Activated T-cell treated with anti-CD3 and anti-CD28 coated beads, Interleukin-2, amount 50 U/mL, for 4 hours (primary cell): ENCODE results near the gene ANK3. TPM values are rescaled to one million over a fixed set of nuclear protein-coding genes. Genes with fewer than 3 reads are reported as not detected.
"Not testable (repeated sequence)": the region's sequence is repeated elsewhere in the genome, so short reads cannot be mapped to it uniquely, and the experiment has no call there.

ENCODE experiments used
- ATAC-seq, 2 donors: fragments of 200-7000 bp; cut with Tn5 transposase; one replicate each; pipeline ENCODE4 v1.10.0; 2021
- DNase-seq: peaks from one replicate; pipeline ENCODE4 v3.0.0-alpha.2; 2020
- H3K27me3 Mint-ChIP-seq: one replicate; pipeline ENCODE4 v1.8.0; 2021; ENCODE audit warnings: low read depth, mixed read lengths
- H3K36me3 Mint-ChIP-seq: one replicate; pipeline ENCODE4 v1.8.0; 2022; ENCODE audit warnings: mixed read lengths; ENCODE audit not compliant: insufficient read depth
- H3K4me1 Mint-ChIP-seq: one replicate; pipeline ENCODE4 v1.8.0; 2021; ENCODE audit warnings: low read depth, mixed read lengths
- H3K4me3 Mint-ChIP-seq: one replicate; pipeline ENCODE4 v1.8.0; 2021; ENCODE audit warnings: mild to moderate bottlenecking, moderate library complexity, mixed read lengths
- H3K9me3 Mint-ChIP-seq: one replicate; pipeline ENCODE4 v1.8.0; 2021; ENCODE audit warnings: mixed read lengths
- total RNA-seq, 3 donors: library from RNA; stranded (reverse); gene quantifications; one replicate each; pipeline ENCODE4 v1.2.1, GENCODE V29; 2021

Gene ANK3
- total RNA-seq, 3 donors from 2014 or later = 21.4 to 41.1 (median 30.5) TPM

DNA sequence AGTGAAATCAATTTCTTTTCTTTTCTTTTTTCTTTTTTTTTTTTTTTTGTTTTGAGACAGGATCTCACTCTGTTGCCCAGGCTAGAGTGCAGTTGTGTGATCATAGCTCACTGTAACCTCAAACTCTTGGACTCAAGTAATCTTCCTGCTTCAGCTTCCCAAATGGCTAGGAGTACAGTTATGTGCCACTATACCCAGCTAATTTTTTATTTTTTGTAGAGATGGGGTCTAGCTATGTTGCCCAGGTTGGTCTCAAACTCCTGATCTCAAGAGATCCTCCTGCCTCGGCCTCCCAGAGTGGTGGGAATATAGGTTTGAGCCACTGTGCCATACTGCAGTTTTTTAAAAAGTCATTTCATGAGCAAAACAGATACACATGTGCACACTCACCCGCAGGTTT lies 79.8 kb downstream of the ANK3 start:
- DNase-seq (no peak), ATAC-seq (no peak)
- Mint-ChIP-seq H3K4me1 (peaks cover 26% of the 10 kb centered on the region), H3K27me3 (no peaks in the 10 kb centered on the region), H3K4me3 (no peak overlapping the region), H3K36me3 (peaks cover 3% of the 10 kb centered on the region), H3K9me3 (no peaks in the 10 kb centered on the region)

DNA sequence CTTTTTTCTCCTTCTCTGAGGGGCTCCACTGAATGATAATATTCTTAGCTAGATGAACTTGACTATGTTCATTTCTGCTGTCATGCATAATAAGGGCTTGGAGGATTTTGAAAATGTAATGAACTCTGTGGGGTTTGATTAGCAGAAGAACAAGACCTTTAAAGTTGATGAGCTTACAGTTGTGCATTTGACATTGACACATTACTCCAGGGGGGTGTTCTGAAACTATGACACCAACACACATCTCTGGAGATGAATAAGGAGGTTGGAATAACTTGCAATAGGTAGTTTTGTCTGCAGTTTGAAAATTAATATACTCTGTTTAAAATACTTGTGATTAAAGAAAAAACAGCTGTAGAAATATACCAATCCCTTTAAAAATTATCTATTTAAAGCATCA lies 80.3 kb downstream of the ANK3 start:
- Mint-ChIP-seq H3K27me3 (no peaks in the 10 kb centered on the region), H3K4me1 (peaks cover 21% of the 10 kb centered on the region), H3K9me3 (no peaks in the 10 kb centered on the region), H3K36me3 (peaks cover 3% of the 10 kb centered on the region), H3K4me3 (no peak overlapping the region)
- ATAC-seq (peak in 1 of 2 donors; percentile 46), DNase-seq (no peak)

DNA sequence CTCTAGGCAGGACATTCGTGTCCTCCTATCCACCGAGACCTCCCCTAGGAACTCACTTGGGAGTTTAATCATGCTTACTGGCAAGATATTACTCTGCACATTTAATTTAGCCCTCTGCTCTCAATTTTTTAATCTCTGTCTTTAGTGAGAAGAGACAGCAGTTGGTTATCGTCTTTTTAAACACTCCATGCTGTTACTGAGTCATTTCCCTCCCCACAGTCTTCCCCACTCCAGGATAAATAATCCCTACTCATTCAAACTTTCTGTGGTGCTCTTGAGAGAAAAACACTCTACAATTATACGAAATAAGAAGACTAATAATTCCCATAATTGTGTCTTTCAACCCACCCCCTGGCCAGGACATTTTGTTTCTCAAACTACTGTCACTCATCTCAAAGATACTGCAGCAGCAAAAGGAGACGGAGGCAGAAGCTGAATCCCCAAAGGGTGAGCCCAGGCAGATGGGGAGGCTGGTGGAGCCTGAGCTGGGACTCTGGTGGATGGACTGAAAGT lies 84.2 kb downstream of the ANK3 start:
- Mint-ChIP-seq H3K27me3 (no peaks in the 10 kb centered on the region), H3K9me3 (no peaks in the 10 kb centered on the region), H3K4me1 (peaks cover 9% of the 10 kb centered on the region), H3K4me3 (no peak overlapping the region), H3K36me3 (no peaks in the 10 kb centered on the region)
- no peak for DNase-seq
- no peak for ATAC-seq

DNA sequence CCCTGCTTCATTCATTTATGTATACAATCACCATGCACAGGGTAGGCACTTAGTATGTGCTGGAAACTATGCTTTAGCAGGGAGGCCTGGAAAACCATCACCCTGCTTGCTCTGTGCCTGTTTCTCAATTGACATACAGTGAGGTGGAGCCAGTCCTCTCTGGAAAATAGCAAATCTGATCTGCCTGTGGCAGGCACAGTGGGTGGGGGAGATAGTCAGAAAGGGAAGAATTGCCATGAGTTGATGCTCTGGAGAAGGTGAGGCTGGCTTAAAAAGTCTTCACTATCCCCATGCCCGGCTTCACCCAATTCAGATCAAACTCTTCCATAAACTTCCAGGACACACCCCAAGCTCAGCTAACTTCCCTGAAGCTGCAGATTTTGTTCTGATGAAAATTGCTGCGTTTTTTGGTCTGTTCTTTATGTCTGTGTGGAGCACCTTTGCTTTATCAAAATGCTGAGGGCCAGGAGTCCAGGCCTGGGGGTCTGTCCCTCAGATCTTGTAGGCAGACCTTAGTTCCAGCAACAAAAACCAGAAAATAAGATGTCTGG lies 84.8 kb downstream of the ANK3 start:
- ATAC-seq (no peak), DNase-seq (no peak)
- Mint-ChIP-seq H3K36me3 (no peaks in the 10 kb centered on the region), H3K4me3 (no peak overlapping the region), H3K4me1 (peaks cover 9% of the 10 kb centered on the region), H3K27me3 (no peaks in the 10 kb centered on the region), H3K9me3 (no peaks in the 10 kb centered on the region)

DNA sequence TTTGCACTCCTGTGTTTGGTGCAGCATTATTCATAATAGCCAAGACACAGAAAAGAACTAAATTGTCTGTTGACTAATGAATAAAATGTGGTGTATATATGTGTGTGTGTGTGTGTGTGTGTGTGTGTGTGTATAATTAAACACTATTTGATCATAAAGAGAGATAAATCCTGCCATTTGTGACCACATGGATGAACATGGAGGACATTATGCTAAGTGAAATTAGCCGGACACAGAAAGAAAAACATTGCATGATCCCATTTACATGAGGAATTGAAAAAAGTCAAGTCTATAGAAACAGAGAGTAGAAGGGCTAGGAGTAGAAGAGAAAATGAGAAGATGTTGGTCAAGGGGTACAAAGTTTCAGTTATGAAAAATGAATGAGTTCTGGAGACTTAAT lies 85.9 kb downstream of the ANK3 start:
- Mint-ChIP-seq H3K4me1 (peaks cover 5% of the 10 kb centered on the region), H3K27me3 (no peaks in the 10 kb centered on the region), H3K9me3 (no peaks in the 10 kb centered on the region), H3K4me3 (no peak overlapping the region), H3K36me3 (no peaks in the 10 kb centered on the region)
- DNase-seq = no peak
- ATAC-seq = no peak

DNA sequence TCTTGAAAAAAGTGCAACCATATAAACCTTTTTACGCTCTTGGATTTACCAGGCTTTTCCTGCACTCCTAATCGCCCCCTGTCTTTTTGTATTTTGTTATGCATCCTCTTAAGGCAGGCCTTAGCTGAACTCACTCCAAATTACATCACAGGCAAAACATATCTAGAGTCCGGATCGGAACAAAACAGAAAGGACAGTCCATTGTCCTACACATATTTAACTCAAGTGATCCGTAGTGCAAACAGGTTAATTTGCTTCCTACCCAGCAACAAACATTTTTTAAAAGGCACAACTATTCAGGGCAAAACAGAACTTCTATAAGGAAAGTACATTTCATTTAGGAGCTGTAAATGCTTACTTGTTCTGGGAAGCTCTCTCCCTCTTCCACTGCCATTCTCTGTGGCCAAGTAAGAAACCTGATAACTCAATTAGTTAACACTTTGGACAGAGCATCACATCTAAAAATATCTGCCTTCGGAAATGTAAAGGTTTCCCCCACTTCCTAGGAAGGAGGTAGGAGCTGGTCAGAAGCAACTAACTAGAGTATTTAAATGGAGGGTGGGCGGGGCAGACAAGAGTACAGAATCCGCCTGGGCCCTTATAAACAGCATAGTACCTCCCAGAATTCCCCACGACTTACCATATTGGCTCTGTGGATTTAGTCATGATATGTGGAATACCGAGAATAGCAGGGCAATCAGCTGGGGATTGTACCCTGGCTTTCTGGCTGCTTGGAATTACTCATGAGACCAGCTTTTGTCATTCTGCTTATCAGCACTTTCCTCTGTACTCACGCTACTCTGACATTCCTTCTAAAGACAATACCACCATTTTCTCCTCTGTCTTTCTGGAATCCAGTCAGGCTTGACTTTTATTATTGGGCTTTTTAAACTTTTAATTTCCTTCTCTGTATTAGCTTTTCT lies 89.5 kb downstream of the ANK3 start:
- no peak overlapping the region for H3K4me3 Mint-ChIP-seq
- ATAC-seq = no peak
- no peaks in the 10 kb centered on the region for H3K36me3 Mint-ChIP-seq
- no peak for DNase-seq
- no peaks in the 10 kb centered on the region for H3K27me3 Mint-ChIP-seq
- no peaks in the 10 kb centered on the region for H3K4me1 Mint-ChIP-seq
- H3K9me3 Mint-ChIP-seq = no peaks in the 10 kb centered on the region

DNA sequence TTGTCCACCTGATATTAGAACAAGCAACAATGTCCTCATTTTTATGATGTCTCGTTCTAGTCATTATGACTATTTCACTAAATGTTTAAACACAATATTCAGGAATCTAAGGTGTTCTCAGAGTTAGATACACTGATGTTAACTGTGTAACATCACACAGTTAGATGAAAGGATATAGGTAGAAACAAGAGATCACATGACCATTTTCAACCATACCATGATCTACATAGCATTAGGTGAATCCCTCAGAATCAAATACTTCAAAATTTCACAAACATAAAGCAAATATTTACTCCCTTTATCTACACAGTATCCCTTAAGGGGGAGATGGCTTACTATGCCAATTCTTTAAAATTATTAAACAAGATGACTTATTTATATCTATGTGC lies 90.3 kb downstream of the ANK3 start:
- Mint-ChIP-seq H3K4me3 (no peak overlapping the region), H3K4me1 (no peaks in the 10 kb centered on the region), H3K36me3 (no peaks in the 10 kb centered on the region), H3K27me3 (no peaks in the 10 kb centered on the region), H3K9me3 (no peaks in the 10 kb centered on the region)
- DNase-seq (no peak), ATAC-seq (no peak)

DNA sequence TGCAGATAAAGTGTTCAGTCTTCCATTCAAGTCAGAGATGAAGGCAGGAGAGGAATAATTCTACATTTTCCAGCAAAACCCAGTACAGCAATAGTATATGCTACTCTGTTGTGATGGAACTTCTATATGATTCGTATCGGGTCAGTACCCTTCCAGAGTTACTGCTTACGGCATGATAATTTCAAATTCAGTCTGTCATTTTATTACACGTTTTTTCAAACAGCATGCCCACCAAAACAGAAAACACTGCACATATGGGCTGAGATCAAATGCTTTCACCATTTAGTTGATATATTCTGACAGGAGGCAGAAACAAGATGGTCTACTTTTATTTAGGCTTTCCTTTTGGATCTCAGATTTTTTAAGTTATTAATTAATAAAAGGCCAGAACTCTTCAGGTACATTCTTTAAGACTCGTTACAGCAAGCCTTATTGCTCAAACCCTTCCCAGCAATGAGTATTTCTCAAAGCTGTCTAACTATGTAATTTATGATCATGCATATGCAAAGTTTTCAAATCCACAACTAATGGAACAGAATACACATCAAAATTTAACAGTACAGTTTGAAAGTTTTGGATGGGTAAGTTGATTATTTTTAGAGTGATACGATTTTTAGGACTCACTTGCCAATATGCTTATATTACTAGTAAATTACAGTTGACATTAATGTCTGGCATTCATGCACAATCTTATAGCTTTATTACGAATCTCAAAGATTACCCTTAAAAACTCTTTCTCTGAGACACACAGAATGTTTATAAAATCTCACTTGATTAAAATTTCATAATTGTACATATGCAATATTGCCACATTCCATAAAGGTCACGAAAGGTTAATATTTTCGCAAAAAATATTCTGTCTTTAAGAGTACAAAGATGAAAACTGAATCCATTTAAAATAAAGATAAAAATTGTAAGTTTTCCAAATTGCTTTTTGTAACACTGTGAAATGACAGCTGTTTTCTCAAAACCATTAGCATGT lies 91.0 kb downstream of the ANK3 start:
- Mint-ChIP-seq H3K4me1 (no peaks in the 10 kb centered on the region), H3K4me3 (no peak overlapping the region), H3K36me3 (no peaks in the 10 kb centered on the region), H3K27me3 (no peaks in the 10 kb centered on the region), H3K9me3 (no peaks in the 10 kb centered on the region)
- DNase-seq = no peak
- ATAC-seq = no peak

DNA sequence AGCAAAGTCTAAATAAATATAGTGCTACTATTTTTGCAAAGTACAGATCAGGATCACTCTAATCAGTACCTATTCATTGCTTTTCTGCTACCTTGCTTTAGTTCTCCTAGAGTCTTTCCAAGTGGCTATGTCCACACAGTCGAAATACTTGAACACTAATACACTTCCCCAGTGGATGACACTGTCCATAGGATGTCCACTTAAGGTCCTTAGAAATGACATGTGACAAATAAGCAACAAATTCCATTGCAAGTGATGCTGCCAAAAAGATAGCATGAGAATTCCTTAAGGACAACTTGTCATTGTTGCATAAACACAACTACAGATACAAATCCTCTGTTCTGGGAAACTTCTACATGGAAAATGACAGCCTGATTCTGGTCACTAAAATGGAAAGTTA lies 93.6 kb downstream of the ANK3 start:
- no peak overlapping the region for H3K4me3 Mint-ChIP-seq
- H3K4me1 Mint-ChIP-seq = peaks cover 2% of the 10 kb centered on the region
- DNase-seq = no peak
- no peak for ATAC-seq
- no peaks in the 10 kb centered on the region for H3K27me3 Mint-ChIP-seq
- H3K36me3 Mint-ChIP-seq = no peaks in the 10 kb centered on the region
- H3K9me3 Mint-ChIP-seq = no peaks in the 10 kb centered on the region

DNA sequence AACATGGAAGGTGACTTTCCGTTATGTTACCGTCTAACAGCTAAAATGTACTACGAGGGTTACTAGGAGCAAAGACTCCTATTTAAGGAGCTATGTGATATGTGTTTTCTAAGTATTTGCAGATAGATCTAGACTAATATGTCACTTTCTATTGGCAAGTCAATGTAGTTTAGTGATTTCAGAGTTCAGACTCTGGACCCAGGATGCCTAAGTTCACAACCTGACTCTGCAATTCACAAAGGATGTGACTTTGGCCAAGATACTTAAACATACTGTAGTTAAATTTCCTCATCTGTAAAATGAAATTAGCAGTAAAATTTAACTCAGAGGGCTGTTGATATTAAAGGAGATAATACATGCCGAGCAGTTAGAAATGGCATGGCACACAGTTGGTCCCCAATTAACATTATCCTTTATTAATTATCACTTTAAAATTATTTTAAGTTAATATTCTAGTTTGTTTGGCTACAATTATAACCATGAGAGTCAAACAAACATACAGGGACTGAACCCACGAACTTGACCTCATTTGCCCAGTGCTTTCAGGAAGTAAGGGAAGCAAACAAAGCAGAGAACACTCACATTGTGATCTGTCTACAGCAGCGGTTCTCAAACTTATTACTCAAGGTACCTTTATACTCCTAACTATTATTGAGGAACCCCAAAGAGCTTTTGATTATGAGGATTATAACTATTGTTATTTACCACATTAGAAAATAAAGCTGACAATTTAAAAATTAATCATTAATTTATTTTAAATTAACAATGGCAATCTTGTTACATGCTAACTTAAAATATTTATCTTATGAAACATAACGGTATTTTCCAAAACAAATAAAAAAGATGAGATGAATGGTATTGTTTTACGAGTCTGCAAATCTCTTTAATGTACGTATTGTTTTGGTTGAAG lies 94.4 kb downstream of the ANK3 start:
- Mint-ChIP-seq H3K4me3 (no peak overlapping the region), H3K9me3 (no peaks in the 10 kb centered on the region), H3K4me1 (peaks cover 2% of the 10 kb centered on the region), H3K27me3 (no peaks in the 10 kb centered on the region), H3K36me3 (no peaks in the 10 kb centered on the region)
- DNase-seq = no peak
- no peak for ATAC-seq

DNA sequence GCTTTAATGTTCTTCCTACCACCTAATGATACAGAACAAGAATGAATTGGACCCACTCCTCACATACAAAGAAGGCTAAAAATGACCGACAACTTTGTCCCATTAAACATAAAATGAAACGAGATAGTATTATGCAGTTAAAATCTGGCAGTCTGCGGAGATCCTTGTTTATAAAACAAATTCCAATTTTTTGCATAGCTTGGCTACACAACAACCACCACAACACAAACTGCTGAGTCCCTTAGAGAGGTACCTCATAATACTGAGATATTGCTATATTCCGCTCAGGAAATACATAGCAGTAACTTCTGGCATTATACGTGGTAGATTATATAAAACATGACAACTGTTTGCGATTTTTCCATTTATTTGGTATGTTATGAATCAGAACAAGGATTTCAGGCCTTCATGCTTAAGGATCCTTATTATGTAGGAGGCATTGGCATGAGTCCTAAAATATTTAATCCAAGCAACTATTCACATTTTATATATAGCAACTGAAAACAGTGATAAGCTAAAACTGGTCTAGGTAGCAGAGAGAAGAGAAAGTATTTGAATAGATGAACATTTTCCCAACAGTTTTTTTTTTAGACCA lies 96.0 kb downstream of the ANK3 start:
- ATAC-seq (no peak), DNase-seq (no peak)
- Mint-ChIP-seq H3K9me3 (no peaks in the 10 kb centered on the region), H3K4me1 (peaks cover 2% of the 10 kb centered on the region), H3K36me3 (no peaks in the 10 kb centered on the region), H3K27me3 (no peaks in the 10 kb centered on the region), H3K4me3 (no peak overlapping the region)

DNA sequence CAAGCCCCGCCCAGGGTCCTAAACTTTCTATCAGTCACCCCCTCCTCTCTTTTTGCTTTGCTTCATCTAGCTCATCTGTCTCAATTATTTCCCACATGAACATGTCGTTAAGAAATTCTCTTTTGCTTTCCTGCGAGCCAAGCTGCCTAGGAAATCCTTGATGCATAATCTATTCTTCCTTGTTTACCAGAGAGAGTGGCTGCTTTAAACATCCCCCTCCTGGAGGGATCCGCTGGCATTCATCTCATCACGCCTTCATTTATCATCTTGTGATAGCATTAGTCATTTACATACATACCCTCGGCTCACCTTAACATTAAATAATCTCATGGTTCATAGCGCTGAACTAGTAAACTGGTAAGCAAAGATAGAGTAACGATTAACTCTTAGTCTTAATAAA lies 96.7 kb downstream of the ANK3 start:
- DNase-seq (no peak), ATAC-seq (no peak)
- H3K4me1 Mint-ChIP-seq = peaks cover 4% of the 10 kb centered on the region
- H3K4me3 Mint-ChIP-seq = no peak overlapping the region
- no peaks in the 10 kb centered on the region for H3K9me3 Mint-ChIP-seq
- H3K27me3 Mint-ChIP-seq = no peaks in the 10 kb centered on the region
- H3K36me3 Mint-ChIP-seq = no peaks in the 10 kb centered on the region

DNA sequence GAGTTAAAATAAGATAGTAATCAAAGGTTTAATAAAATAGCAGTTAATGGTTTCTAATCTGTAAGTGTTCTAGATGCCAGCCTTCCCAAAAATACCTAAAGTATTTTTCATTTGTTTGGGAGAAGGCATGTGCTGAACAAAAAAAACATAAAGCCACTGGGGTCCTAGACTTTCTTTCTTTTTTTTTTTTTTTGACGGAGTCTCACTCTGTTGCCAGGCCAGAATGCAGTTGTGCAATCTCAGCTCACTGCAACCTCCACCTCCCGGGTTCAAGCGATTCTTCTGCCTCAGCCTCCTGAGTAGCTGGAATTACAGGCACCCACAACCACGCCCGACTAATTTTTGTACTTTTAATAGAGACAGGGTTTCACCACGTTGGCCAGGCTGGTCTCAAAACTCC lies 97.1 kb downstream of the ANK3 start:
- not testable (repeated sequence) for H3K27me3 Mint-ChIP-seq, H3K4me1 Mint-ChIP-seq, H3K36me3 Mint-ChIP-seq, H3K9me3 Mint-ChIP-seq, DNase-seq, ATAC-seq, H3K4me3 Mint-ChIP-seq
